H1 (cell line): Measurements from ENCODE around the gene PARS2.

ENCODE experiments used
- CBX8 ChIP-seq: fragments of 300-800, 300-1000 bp; sonication (generic); IDR thresholded peaks from 2 replicates; pipeline ENCODE4 v1.7.1; 2016; ENCODE audit warnings: low read depth, low read length, borderline replicate concordance
- CHD2 ChIP-seq: IDR thresholded peaks from 2 replicates; pipeline ENCODE4 v1.6.1; 2012; ENCODE audit warnings: low read length, improper control_type of control experiment
- CTCF ChIP-seq, 3 experiments: IDR thresholded peaks; 1 replicate in 2 of 3; 2 replicates in 1 of 3; pipeline versions ENCODE4 v1.5.1 to v1.6.1; 2011; ENCODE audit warnings: low read length in 3 of 3, mild to moderate bottlenecking in 3 of 3, inconsistent platforms in 2 of 3, low read depth in 1 of 3, moderate library complexity in 1 of 3; ENCODE audit not compliant: insufficient read depth in 1 of 3; ENCODE audit errors: control extremely low read depth in 1 of 3
- EP300 ChIP-seq, 2 experiments: IDR thresholded peaks; 1 replicate in 1 of 2; 2 replicates in 1 of 2; pipeline ENCODE4 v1.6.1; 2011 to 2012; ENCODE audit warnings: low read depth in 2 of 2, low read length in 2 of 2, mild to moderate bottlenecking in 2 of 2, borderline replicate concordance in 1 of 2, inconsistent platforms in 1 of 2, moderate library complexity in 1 of 2
- EZH2 ChIP-seq: fragments of 200-600 bp; sonication (generic); IDR thresholded peaks from 2 replicates; pipeline ENCODE4 v1.7.1; 2012; ENCODE audit warnings: low read depth, mild to moderate bottlenecking, moderate library complexity, low read length, inconsistent platforms; ENCODE audit not compliant: severe bottlenecking
- KDM5A ChIP-seq: fragments of 200-600 bp; IDR thresholded peaks from 2 replicates; pipeline ENCODE4 v1.7.1; 2012; ENCODE audit warnings: mild to moderate bottlenecking, low read length, inconsistent platforms, mixed read lengths
- POLR2AphosphoS5 ChIP-seq: IDR thresholded peaks from 2 replicates; pipeline ENCODE4 v1.6.1; 2011; ENCODE audit warnings: low read depth, low read length
- RAD21 ChIP-seq, 2 experiments: IDR thresholded peaks in 1 of 2; conservative IDR thresholded peaks in 1 of 2; 2 replicates each; pipeline ENCODE4 v1.6.1; 2011; ENCODE audit warnings: low read depth in 2 of 2, low read length in 2 of 2, improper control_type of control experiment in 1 of 2, inconsistent platforms in 1 of 2, mild to moderate bottlenecking in 1 of 2, moderate library complexity in 1 of 2
- SIN3A ChIP-seq, 2 experiments: IDR thresholded peaks in 1 of 2; conservative IDR thresholded peaks in 1 of 2; 2 replicates each; pipeline ENCODE4 v1.6.1; 2011 to 2012; ENCODE audit warnings: low read length in 2 of 2, improper control_type of control experiment in 1 of 2, low read depth in 1 of 2, mild to moderate bottlenecking in 1 of 2
- SUZ12 ChIP-seq: fragments of 200-600 bp; sonication (generic); IDR thresholded peaks from 2 replicates; pipeline ENCODE4 v1.6.1; 2012; ENCODE audit warnings: mild to moderate bottlenecking, inconsistent platforms, low read length, moderate library complexity, mixed read lengths
- TAF1 ChIP-seq: IDR thresholded peaks from 2 replicates; pipeline ENCODE4 v1.6.1; 2011; ENCODE audit warnings: mild to moderate bottlenecking, low read depth, low read length

- 0 out of 2 replicates have a peak, but pooled peaks have one; percentile 17 for TF ChIP-seq TAF1
- no peak for TF ChIP-seq EP300 (IDR thresholded peaks at IDR 0.05; ENCODE audit: borderline replicate concordance in 1 of 2, low read depth in 2 of 2, low read length in 2 of 2)
- no peak for TF ChIP-seq KDM5A
- no peak for TF ChIP-seq CTCF (IDR thresholded peaks at IDR 0.05; ENCODE audit: control extremely low read depth in 1 of 3, insufficient read depth in 1 of 3, low read depth in 1 of 3, low read length in 3 of 3)
- no peak for TF ChIP-seq POLR2AphosphoS5
- no peak for TF ChIP-seq RAD21 (IDR thresholded peaks at IDR 0.05 in 1 of 2, conservative IDR thresholded peaks at IDR 0.05 in 1 of 2; ENCODE audit: low read depth in 2 of 2, low read length in 2 of 2)
- TF ChIP-seq SIN3A (conservative IDR thresholded peaks at IDR 0.05 in 1 of 2, IDR thresholded peaks at IDR 0.05 in 1 of 2; ENCODE audit: low read depth in 1 of 2, low read length in 2 of 2) = no peak
- TF ChIP-seq SUZ12 = no peak
- TF ChIP-seq EZH2 = no peak
- no peak for TF ChIP-seq CBX8
- no peak for TF ChIP-seq CHD2
These were observed 49.3 kb upstream of the PARS2 start for GRCh38 chr1:54813485-54814125.
